GDM1 (cell line): ENCODE results near the gene SPEM3.
A peak's percentile ranks its signal among the peaks of the same experiment; 100 is the strongest.
"Not testable (repeated sequence)": the region's sequence is repeated elsewhere in the genome, so short reads cannot be mapped to it uniquely, and the experiment has no call there.

Experiments
- DNase-seq: peaks from one replicate; lab custom pipeline; 2025; lab: John Stamatoyannopoulos, UW

The SPEM3 gene

DNA sequence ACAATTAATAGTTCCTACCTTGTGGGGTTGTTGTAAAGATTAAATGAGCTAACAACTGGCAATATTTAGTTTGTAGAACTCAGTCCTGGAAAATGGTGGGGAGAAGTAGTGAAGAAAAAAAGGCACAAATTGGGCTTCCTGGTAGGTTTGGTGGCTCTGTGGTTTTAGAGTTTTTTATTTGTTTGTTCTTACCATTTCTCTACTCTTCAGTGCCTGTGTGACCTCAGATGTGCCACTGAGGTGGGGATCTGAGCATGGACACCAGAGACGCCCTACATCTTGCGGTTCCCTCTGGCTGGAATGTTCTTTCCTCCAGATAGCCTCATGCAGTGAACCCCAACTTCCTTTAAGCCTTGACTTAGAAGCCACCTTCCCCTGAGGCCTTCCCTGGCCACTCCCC, 43.1 kb downstream of the SPEM3 start:
- no peak for DNase-seq

DNA sequence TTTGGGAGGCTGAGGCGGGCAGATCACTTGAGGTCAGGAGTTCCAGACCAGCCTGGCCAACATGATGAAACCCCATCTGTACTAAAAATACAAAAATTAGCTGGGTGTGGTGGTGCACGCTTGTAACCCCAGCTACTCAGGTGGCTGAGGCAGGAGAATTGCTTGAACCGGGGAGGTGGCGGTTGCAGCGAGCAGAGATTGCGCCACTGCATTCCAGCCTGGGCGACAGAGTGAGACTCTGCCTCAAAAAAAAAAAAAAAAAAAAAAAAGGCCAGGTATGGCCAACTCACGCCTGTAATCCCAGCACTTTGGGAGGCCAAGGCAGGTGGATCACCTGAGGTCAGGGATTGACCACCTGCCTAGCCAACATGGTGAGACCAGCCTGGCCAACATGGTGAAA, 46.1 kb downstream of the SPEM3 start:
- not testable (repeated sequence) for DNase-seq

DNA sequence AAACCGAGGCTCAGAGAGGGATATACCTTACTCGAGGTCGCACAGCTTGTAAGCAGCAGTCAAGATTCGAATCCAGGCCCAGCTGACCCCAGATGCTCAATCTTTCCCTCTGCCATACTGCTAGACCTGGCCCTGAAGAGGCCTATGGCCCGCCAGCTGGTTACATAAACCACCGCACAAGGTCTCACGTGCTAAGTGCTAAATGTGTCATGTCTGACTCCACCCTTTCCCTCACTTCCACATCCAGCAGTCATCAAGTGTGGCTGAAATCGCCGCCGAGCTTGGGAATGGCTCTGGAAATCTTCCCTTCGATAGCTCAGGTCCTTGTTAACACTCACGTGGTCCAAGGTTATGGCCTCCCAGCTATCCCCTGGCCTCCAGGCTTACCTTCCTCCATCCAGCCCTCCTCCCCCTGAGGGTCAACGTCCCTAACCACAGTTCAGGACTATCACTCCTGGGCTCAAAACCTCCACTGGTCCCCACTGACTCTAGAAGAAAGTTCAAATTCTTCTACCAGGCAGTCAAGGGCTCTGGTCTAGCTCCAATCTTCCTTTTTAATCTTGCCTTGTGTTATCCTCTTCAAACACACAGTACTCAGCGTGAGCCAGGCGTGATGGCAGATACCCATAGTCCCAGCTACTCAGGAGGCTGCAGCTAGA, 47.2 kb downstream of the SPEM3 start:
- no peak for DNase-seq

DNA sequence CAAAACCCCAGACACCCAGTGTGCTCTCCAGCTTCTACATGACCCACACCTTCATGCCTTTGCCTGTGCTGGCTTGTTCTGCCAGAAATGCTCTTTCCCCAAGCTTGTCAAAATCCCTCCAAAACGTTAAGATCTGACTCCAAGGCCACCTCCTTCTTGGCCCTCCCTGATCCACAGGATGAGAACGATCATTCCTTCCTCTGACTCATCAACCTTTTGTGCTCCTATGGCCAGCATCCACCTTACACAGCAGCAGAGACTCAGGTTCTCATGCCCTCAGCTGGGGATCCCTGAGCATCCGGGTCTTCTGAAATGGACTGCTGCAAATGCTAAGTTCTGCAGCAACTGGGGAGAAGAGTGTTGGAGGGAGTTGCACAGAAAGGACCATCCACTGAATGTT, 47.8 kb downstream of the SPEM3 start:
- DNase-seq = no peak

DNA sequence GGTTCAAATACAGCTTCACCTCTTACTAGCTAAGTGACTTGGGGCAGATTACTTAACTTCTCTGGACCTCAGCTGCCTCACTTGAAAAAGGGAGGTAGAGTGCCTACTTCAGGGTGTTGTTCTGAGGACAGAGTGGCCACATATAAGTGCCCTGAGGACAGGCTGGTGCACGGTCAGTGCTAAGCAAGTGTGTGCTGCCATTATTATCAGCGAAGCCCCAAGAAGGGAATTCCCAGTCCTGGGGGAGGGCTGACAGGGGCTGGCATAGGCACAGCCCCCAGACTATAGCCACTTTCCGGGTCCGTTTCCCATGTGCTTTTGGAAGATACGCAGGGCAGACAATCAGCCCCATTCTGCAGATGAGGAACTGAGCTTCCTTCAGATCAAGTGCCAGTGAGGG, 48.3 kb downstream of the SPEM3 start:
- no peak for DNase-seq

DNA sequence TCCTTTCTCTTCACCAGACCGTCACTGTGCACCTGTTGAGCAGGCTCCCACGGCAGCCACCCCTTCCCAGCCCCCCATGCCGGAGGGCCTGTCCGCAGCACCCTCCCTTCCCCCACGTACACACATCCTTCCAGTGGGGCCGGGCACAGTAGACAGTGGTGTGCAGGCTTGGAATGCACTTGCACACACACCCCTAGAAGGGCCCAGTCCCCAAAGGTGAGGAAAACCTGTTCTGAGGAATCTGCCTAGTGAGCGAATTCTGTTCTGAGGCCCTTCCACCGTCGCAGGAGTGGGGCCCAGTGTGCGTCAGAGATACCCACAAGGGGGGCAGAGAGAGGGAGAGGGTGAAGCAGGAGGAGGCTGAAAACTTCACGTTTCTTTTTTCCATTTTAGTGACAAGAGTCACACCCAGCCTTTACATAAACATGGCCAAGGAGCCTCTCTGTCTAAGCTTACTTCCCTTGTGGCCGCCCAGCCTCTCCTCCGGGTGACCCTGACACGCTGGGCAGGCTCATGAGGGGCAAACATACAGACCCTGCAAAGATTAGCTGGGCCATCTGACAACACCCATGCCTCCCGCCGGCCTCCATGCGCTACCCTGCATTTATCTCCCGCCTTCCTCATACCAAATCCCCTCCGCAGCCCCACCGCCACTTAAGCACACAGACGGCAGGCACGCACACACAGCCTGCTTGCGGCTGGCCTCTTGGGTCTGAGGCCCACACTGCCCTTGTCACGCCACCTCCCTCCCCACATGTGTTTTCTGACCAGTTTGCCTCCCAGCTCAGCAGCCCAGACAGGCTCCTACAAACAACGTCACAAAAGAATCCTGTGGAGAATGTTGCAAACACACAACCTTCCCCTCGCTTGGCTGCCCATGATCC, 49.0 kb downstream of the SPEM3 start:
- DNase-seq = no peak

DNA sequence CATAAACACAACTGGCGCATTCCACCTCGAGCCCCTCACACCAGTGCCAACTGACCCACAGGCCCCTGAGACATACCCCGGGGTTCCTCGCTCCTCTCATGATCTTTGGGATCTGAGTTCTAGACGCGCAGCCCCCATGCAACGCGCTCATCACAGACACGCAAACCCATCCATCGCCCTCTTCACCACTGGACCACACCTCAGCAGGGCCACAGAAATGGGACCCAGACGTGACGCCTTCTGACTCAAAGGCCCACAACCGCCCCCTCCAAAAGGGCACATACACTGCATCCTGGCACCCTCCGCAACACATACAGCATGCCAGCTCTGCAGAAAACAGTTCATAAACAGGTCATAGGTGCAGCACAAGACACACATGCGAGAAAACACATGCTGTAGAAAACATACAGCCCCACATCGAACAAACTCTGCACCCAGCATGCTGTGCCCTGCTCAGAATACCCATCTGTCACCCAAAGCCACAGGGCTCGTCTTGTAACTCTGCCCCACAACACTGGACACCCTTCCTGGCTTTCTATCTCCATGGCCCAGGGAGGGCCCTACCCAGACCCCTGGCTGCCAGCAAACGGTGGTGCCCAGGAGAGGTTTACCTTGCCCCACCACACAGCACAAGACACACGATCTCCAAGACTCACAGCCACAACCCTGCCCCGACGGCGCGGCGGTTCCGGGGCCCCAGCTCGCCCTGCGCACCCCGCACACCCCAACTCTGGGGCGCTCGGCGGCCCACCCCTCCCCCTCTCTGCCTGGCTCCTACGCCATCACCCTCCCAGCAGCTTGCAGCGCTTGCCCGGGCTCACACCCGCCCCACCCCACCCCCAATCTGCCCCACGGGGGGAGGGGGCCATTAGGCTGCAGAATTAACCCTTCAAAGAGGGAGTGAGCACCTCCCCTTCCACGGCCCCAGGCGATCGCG, 49.9 kb downstream of the SPEM3 start:
- no peak for DNase-seq

DNA sequence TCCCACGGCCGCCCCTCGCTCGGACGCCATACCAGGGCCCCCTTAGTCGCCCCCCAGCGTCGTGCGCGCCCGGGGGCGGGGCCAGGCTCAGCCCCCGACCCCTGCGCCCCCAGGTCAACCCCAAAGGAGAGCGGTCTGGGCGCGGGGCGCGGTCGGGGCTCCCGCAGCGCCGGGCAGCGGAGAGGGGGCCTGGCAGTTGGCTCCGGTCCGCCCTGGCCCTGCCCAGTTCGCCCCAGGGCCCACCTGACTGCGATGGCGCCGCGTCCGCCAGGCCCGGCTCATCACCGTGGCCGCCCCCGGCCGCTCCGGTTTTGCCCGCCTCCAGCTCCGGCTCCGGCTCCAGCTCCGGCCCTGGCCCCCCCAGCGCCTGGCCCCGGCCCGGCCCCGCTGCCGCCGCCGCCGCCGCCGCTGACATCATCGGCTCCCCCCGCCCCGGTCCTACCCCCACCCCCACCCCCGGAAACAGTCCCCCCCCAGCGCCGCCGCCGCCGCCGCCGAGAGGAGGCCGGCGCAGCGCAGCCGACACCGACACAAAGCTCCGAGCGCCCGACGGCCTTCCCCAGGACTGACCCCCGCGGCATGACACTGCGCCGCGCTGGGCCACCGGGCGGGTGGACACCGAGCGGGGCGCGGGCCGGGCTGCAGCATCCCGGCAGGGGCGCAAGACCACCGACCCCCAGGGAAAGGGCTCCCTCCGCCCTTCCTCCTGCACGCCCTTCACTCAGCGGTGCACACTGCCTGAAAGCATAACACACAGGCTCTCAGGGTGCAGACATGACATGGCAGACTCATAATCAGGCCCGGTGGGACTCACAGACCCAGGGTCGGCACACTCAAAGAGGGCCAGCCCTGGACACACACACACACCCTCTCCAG, 50.8 kb downstream of the SPEM3 start, which contains the start of gene ZBTB4:
Gene ZBTB4, minus strand, starts transcription at position 419 of the 876 bp plus-strand sequence. CDS start 12,830 bp downstream, outside the sequence.
- peak; percentile 24 for DNase-seq

DNA sequence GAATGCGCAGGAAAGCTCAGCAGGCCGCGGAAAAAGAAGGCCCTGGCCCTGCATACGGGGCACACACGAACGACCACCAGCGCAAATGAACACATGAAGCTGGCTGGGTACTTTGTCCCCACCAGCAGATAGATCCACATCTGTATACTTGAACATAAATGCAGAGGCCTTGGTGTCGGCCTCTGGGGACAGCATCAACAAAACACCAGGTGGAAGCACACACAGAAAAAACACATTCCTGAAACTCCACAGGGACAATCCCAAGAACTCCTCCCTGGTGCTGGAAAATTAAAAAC, 51.4 kb downstream of the SPEM3 start:
- DNase-seq = no peak

DNA sequence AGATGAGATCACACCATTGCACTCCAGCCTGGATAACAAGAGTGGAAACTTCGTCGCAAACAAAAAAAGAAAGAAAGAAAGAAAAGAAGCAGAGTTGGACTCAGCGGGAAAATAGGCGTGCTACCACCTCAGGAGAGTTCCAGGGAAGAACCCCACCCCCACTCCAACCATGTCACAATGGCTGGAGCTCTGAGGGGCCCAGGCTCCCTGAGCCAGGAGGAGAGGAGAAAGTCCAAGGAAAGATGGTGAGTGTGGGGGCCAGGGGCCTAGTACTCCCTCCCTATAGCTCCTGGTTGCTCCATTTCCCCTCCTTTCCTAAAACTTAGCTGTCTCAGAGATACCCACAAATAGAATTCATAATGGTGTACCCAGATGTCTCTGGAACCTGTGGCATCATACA, 52.6 kb downstream of the SPEM3 start, which contains the start of gene SLC35G6:
Gene SLC35G6, plus strand, starts transcription at position 172 of the 400 bp plus-strand sequence. Its CDS starts 71 bp downstream, at position 243.
- DNase-seq = not testable (repeated sequence)

DNA sequence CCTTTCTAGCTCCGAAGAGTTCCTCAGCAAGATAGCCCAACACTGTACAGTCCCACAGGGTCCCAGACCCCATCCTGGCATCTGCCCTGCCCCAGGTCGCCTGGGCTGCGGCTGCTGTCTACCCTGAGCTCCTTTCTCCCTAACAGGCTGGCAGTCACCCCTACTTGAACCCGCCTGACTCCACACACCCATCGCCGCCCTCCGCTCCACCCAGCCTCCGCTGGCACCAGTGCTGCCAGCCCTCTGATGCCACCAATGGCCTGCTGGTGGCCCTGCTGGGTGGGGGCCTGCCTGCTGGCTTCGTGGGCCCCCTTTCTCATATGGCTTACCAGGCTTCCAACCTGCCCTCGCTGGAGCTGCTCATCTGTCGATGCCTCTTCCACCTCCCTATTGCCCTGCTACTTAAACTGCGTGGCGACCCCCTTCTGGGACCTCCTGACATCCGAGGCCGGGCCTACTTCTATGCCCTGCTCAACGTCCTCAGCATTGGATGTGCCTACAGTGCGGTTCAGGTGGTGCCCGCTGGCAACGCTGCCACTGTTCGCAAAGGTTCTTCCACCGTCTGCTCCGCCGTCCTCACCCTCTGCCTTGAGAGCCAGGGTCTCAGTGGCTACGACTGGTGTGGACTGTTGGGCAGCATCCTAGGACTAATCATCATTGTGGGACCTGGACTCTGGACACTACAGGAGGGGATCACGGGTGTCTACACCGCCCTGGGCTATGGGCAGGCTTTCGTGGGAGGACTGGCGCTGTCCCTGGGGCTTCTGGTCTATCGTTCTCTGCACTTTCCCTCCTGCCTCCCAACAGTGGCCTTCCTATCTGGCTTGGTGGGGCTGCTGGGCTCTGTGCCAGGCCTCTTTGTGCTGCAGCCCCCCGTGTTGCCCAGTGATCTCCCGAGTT, 53.4 kb downstream of the SPEM3 start:
- not testable (repeated sequence) for DNase-seq
